NCI-H1092 treated with DMSO at 0.1 percent for 48 hours (cell line): ENCODE data around the gene KRTAP4-9.
"Not testable (repeated sequence)": the region's sequence is repeated elsewhere in the genome, so short reads cannot be mapped to it uniquely, and the experiment has no call there.

Source experiments
- DNase-seq: peaks from one replicate; lab custom pipeline; 2025; lab: John Stamatoyannopoulos, UW

The KRTAP4-9 gene

GRCh38 chr17:41105347-41105746, at the start of gene KRTAP4-9:
KRTAP4-9 (plus strand) TSS chr17:41105389; CDS start chr17:41105389, 0 bp downstream.
- DNase-seq: not testable (repeated sequence)

- DNase-seq: no peak
Measured at GRCh38 chr17:41057547-41057946, 47.6 kb upstream of the KRTAP4-9 start.

GRCh38 chr17:41058741-41059140, 46.4 kb upstream of the KRTAP4-9 start:
- DNase-seq: no peak

- DNase-seq: not testable (repeated sequence)
Measured at GRCh38 chr17:41059276-41060051, 45.7 kb upstream of the KRTAP4-9 start.

GRCh38 chr17:41060052-41060604, 45.1 kb upstream of the KRTAP4-9 start, which contains the start of gene KRTAP2-3:
KRTAP2-3 (minus strand) TSS chr17:41060114; CDS start chr17:41060050, 64 bp downstream.
- DNase-seq: no peak

- DNase-seq: no peak
Measured at GRCh38 chr17:41061964-41062363, 43.2 kb upstream of the KRTAP4-9 start.

- DNase-seq: no peak
Measured at GRCh38 chr17:41063449-41063848, 41.7 kb upstream of the KRTAP4-9 start.

GRCh38 chr17:41064301-41064700, 40.9 kb upstream of the KRTAP4-9 start:
- no peak for DNase-seq

GRCh38 chr17:41065016-41065689, 40.0 kb upstream of the KRTAP4-9 start:
- DNase-seq: not testable (repeated sequence)

- no peak for DNase-seq
Measured at GRCh38 chr17:41065829-41066624, 39.2 kb upstream of the KRTAP4-9 start, which contains the start of gene KRTAP2-4. KRTAP2-4 (minus strand) TSS chr17:41065879; CDS start chr17:41065845, 34 bp downstream.

GRCh38 chr17:41067281-41067680, 37.9 kb upstream of the KRTAP4-9 start:
- DNase-seq: no peak

- no peak for DNase-seq
Measured at GRCh38 chr17:41069031-41069430, 36.2 kb upstream of the KRTAP4-9 start.

GRCh38 chr17:41071606-41072360, 33.4 kb upstream of the KRTAP4-9 start:
- DNase-seq: no peak

- DNase-seq: no peak
Measured at GRCh38 chr17:41073676-41074075, 31.5 kb upstream of the KRTAP4-9 start.

GRCh38 chr17:41076788-41077187, 28.4 kb upstream of the KRTAP4-9 start:
- DNase-seq: no peak

GRCh38 chr17:41082626-41083025, 22.6 kb upstream of the KRTAP4-9 start:
- no peak for DNase-seq

- not testable (repeated sequence) for DNase-seq
Measured at GRCh38 chr17:41083427-41083826, 21.8 kb upstream of the KRTAP4-9 start.

GRCh38 chr17:41084100-41084856, 20.9 kb upstream of the KRTAP4-9 start, which contains the start of gene KRTAP4-7:
KRTAP4-7 (plus strand) TSS chr17:41084150; CDS start chr17:41084207, 57 bp downstream.
- DNase-seq: not testable (repeated sequence)

GRCh38 chr17:41088760-41089352, 16.3 kb upstream of the KRTAP4-9 start:
- DNase-seq: not testable (repeated sequence)

- no peak for DNase-seq
Measured at GRCh38 chr17:41096055-41096454, 9.1 kb upstream of the KRTAP4-9 start.
